IMR-90 (cell line): ENCODE results near the gene STK36. TPM values are rescaled to one million over a fixed set of nuclear protein-coding genes. Genes with fewer than 3 reads are reported as not detected.

ENCODE experiments used
- ATAC-seq: fragments of 200-7000 bp; cut with Tn5 transposase; 2 replicates; pipeline ENCODE4 v1.9.1; 2020; ENCODE audit warnings: low read depth, mild to moderate bottlenecking, moderate library complexity
- BruUV-seq: library from RNA; stranded (reverse); fragments of 400-500 nt; replicated peaks from 2 replicates; lab custom pipeline; 2021; lab: Mats Ljungman, UMichigan
- CTCF ChIA-PET: fragments of 300-600 bp; formaldehyde crosslinking; extraction: SDS; loops from one replicate; lab custom pipeline; 2021; ENCODE audit warnings: antibody characterized with exemption; lab: Yijun Ruan, JAX
- POLR2A ChIA-PET: fragments of 300-600 bp; sonication (Branson Sonifier 250); formaldehyde crosslinking; loops from one replicate; lab custom pipeline; 2022; ENCODE audit warnings: antibody characterized with exemption; ENCODE audit not compliant: unreplicated experiment; lab: Charles Lee
- DNase-seq: peaks from one replicate; pipeline ENCODE4 v3.0.0; 2013
- H2AFZ ChIP-seq: replicated peaks from 2 replicates; pipeline ENCODE3; 2013; ENCODE audit warnings: low read length, mild to moderate bottlenecking; ENCODE audit not compliant: poor library complexity
- H2AK5ac ChIP-seq: 2 replicates; pipeline ENCODE4 v1.6.1; 2013; ENCODE audit warnings: low read depth, low read length, inconsistent platforms
- H2AK9ac ChIP-seq: replicated peaks from 2 replicates; pipeline ENCODE3; 2013; ENCODE audit warnings: mild to moderate bottlenecking, low read depth, low read length, moderate library complexity; ENCODE audit not compliant: poor library complexity
- H2BK120ac ChIP-seq: 2 replicates; pipeline ENCODE4 v1.6.1; 2013; ENCODE audit warnings: low read depth, low read length, inconsistent platforms
- H2BK15ac ChIP-seq: 3 replicates; pipeline ENCODE4 v1.6.1; 2013; ENCODE audit warnings: low read depth, low read length, inconsistent platforms
- H2BK20ac ChIP-seq: 2 replicates; pipeline ENCODE4 v1.6.1; 2013; ENCODE audit warnings: low read depth, mild to moderate bottlenecking, inconsistent platforms, low read length, moderate library complexity
- H2BK5ac ChIP-seq: 2 replicates; pipeline ENCODE4 v1.6.1; 2013; ENCODE audit warnings: mild to moderate bottlenecking, low read depth, low read length, inconsistent platforms; ENCODE audit not compliant: poor library complexity, severe bottlenecking
- H3K14ac ChIP-seq: replicated peaks from 2 replicates; pipeline ENCODE4 v1.6.1; 2013; ENCODE audit warnings: low read depth, low read length, inconsistent platforms
- H3K18ac ChIP-seq: 2 replicates; pipeline ENCODE4 v1.6.1; 2013; ENCODE audit warnings: low read depth, low read length, control low read depth
- H3K23ac ChIP-seq: 2 replicates; pipeline ENCODE4 v1.6.1; 2013; ENCODE audit warnings: low read depth, low read length, inconsistent platforms
- H3K27ac ChIP-seq: 2 replicates; pipeline ENCODE4 v1.5.1; 2013; ENCODE audit warnings: mild to moderate bottlenecking, control low read depth, low read length; ENCODE audit not compliant: insufficient read depth
- H3K27me3 ChIP-seq: 2 replicates; pipeline ENCODE4 v1.6.1; 2013; ENCODE audit warnings: low read length; ENCODE audit not compliant: control insufficient read depth, insufficient read depth
- H3K36me3 ChIP-seq: 2 replicates; pipeline ENCODE4 v1.6.1; 2013; ENCODE audit warnings: low read length, mixed read lengths; ENCODE audit not compliant: control insufficient read depth, insufficient read depth
- H3K4ac ChIP-seq: 2 replicates; pipeline ENCODE4 v1.6.1; 2013; ENCODE audit warnings: low read depth, low read length, inconsistent platforms
- H3K4me1 ChIP-seq: 2 replicates; pipeline ENCODE4 v1.6.1; 2013; ENCODE audit warnings: low read length, mixed read lengths; ENCODE audit not compliant: control insufficient read depth, insufficient read depth
- H3K4me2 ChIP-seq: 2 replicates; pipeline ENCODE4 v1.6.1; 2013; ENCODE audit warnings: low read depth, mild to moderate bottlenecking, control low read depth, low read length, moderate library complexity
- H3K4me3 ChIP-seq: 2 replicates; pipeline ENCODE4 v1.5.1; 2013; ENCODE audit warnings: low read depth, mild to moderate bottlenecking, control low read depth, low read length, moderate library complexity; ENCODE audit not compliant: insufficient read depth
- H3K56ac ChIP-seq: 2 replicates; pipeline ENCODE4 v1.6.1; 2013; ENCODE audit warnings: low read length, inconsistent platforms; ENCODE audit not compliant: insufficient read depth; ENCODE audit errors: extremely low read depth
- H3K79me1 ChIP-seq, 2 experiments: 2 replicates each; pipeline ENCODE4 v1.6.1; 2013; ENCODE audit warnings: low read length in 2 of 2, inconsistent platforms in 1 of 2, low read depth in 1 of 2
- H3K9ac ChIP-seq: 2 replicates; pipeline ENCODE4 v1.6.1; 2013; ENCODE audit warnings: low read depth, low read length, control low read depth
- H3K9me1 ChIP-seq: 2 replicates; pipeline ENCODE4 v1.6.1; 2013; ENCODE audit warnings: low read length, inconsistent platforms; ENCODE audit not compliant: insufficient read depth
- H3K9me3 ChIP-seq: 2 replicates; pipeline ENCODE4 v1.6.1; 2013; ENCODE audit warnings: low read length; ENCODE audit not compliant: control insufficient read depth, insufficient read depth
- H4K20me1 ChIP-seq: 2 replicates; pipeline ENCODE4 v1.6.1; 2013; ENCODE audit warnings: low read length, inconsistent platforms; ENCODE audit not compliant: insufficient read depth
- H4K5ac ChIP-seq: 2 replicates; pipeline ENCODE4 v1.6.1; 2013; ENCODE audit warnings: mild to moderate bottlenecking, low read depth, low read length, control low read depth
- H4K8ac ChIP-seq, 2 experiments: 2 replicates each; pipeline ENCODE4 v1.6.1; 2013; ENCODE audit warnings: low read depth in 2 of 2, low read length in 2 of 2, control low read depth in 1 of 2, inconsistent platforms in 1 of 2
- H4K91ac ChIP-seq: 2 replicates; pipeline ENCODE4 v1.6.1; 2013; ENCODE audit warnings: low read depth, low read length, inconsistent platforms; ENCODE audit not compliant: insufficient read depth
- CEBPB ChIP-seq: IDR thresholded peaks from 2 replicates; pipeline ENCODE4 v1.6.1; 2012; ENCODE audit warnings: low read depth, low read length, improper control_type of control experiment
- CHD1 ChIP-seq: IDR thresholded peaks from 2 replicates; pipeline ENCODE4 v1.6.1; 2012; ENCODE audit warnings: low read depth, low read length, improper control_type of control experiment
- CTCF ChIP-seq: conservative IDR thresholded peaks from 2 replicates; pipeline ENCODE4 v1.5.1; 2012; ENCODE audit warnings: mild to moderate bottlenecking, low read depth, low read length, improper control_type of control experiment
- ELK1 ChIP-seq: fragments of 150-350 bp; IDR thresholded peaks from 2 replicates; pipeline ENCODE4 v1.6.1; 2016; ENCODE audit warnings: low read depth, mild to moderate bottlenecking, low read length, moderate library complexity, borderline replicate concordance
- FOS ChIP-seq: fragments of 150-350 bp; IDR thresholded peaks from 2 replicates; pipeline ENCODE4 v1.6.1; 2016; ENCODE audit warnings: low read depth, low read length
- MAZ ChIP-seq: IDR thresholded peaks from 2 replicates; pipeline ENCODE4 v1.6.1; 2012; ENCODE audit warnings: low read depth, mild to moderate bottlenecking, low read length, improper control_type of control experiment, moderate library complexity, borderline replicate concordance
- MXI1 ChIP-seq: IDR thresholded peaks from 2 replicates; pipeline ENCODE4 v1.6.1; 2012; ENCODE audit warnings: low read depth, mild to moderate bottlenecking, low read length, moderate library complexity, borderline replicate concordance
- POLR2A ChIP-seq: IDR thresholded peaks from 2 replicates; pipeline ENCODE4 v1.6.1; 2012; ENCODE audit warnings: mild to moderate bottlenecking, low read depth, low read length
- RCOR1 ChIP-seq: IDR thresholded peaks from 2 replicates; pipeline ENCODE4 v1.6.1; 2012; ENCODE audit warnings: mild to moderate bottlenecking, low read length, improper control_type of control experiment; ENCODE audit not compliant: insufficient replicate concordance
- RFX5 ChIP-seq: IDR thresholded peaks from 2 replicates; pipeline ENCODE4 v1.8.0; 2012; ENCODE audit warnings: low read depth, mild to moderate bottlenecking, low read length, moderate library complexity
- SMC3 ChIP-seq: fragments of 150-350 bp; IDR thresholded peaks from 2 replicates; pipeline ENCODE4 v1.6.1; 2016; ENCODE audit warnings: low read depth, mild to moderate bottlenecking, antibody characterized with exemption, low read length, moderate library complexity
- USF2 ChIP-seq: fragments of 150-350 bp; IDR thresholded peaks from 2 replicates; pipeline ENCODE4 v1.6.1; 2017; ENCODE audit warnings: mild to moderate bottlenecking, antibody characterized with exemption, low read length, low read depth
- WGBS, 2 experiments: methylation state at CpG; one replicate each; pipeline versions ENCODE4 v1.1.5 to v1.1.7; 2013; ENCODE audit warnings: missing lambda C conversion rate in 2 of 2; ENCODE audit not compliant: insufficient read length in 1 of 2; ENCODE audit errors: extremely low coverage in 2 of 2; 5-methylcytosine and 5-hydroxymethylcytosine counted together
- dilution Hi-C: fragments of 300-500 bp; cut with HindIII; formaldehyde crosslinking; loops from one replicate; pipeline ENCODE4 v1.14.3; 2018; ENCODE audit warnings: low sequenced_read_pairs; ENCODE audit not compliant: unreplicated experiment
- in situ Hi-C: fragments of 300-500 bp; cut with MboI; formaldehyde crosslinking; loops from 3 replicates; pipeline ENCODE4 v1.14.3; 2019; ENCODE audit warnings: low sequenced_read_pairs, inconsistent platforms, mixed read lengths
- intact Hi-C: fragments of 100-400 bp; cut with micrococcal nuclease; formaldehyde crosslinking; loops from 2 replicates; pipeline ENCODE4 v1.10.0; 2022
- polyA plus RNA-seq, 3 experiments: library from polyadenylated mRNA; depleted of rRNA; stranded (reverse); fragments of >200 nt; gene quantifications; 2 replicates each; pipeline ENCODE4 v1.2.3, GENCODE V29; 2012; ENCODE audit warnings: low replicate concordance in 1 of 3
- total RNA-seq: library from RNA; depleted of rRNA; stranded (reverse); fragments of >200 nt; gene quantifications from 2 replicates; pipeline ENCODE4 v1.2.3, GENCODE V29; 2012

Gene STK36
- total and polyA plus RNA-seq, 2 of the 4 experiments (the other 2 are of a cell fraction) = 17.6 to 44.5 TPM

- in situ Hi-C loops (no loop called here), dilution Hi-C loops (no loop called here), intact Hi-C loops (no loop called here)
- Histone ChIP-seq H2BK20ac (no peak overlapping the region), H3K9ac (no peak overlapping the region), H3K9me3 (no peaks in the 10 kb centered on the region), H3K27ac (no peak overlapping the region), H3K18ac (no peak overlapping the region), H2BK120ac (no peak overlapping the region), H3K27me3 (no peaks in the 10 kb centered on the region), H4K91ac (no peak overlapping the region), H3K14ac (no peak overlapping the region), H2AK9ac (no peak overlapping the region), H3K79me1 (no peaks in the 10 kb centered on the region), H3K4me1 (peaks cover 3% of the 10 kb centered on the region; the same call in 1 of the 2 replicates), H3K4me2 (no peak overlapping the region), H2AK5ac (no peak overlapping the region), H2BK5ac (no peak overlapping the region), H3K4me3 (no peak overlapping the region), H2BK15ac (no peak overlapping the region), H4K5ac (no peak overlapping the region), H2AFZ (no peak overlapping the region), H3K56ac (no peak overlapping the region), H3K36me3 (peaks cover 36% of the 10 kb centered on the region), H3K23ac (no peak overlapping the region), H4K8ac (no peak overlapping the region), H4K20me1 (no peaks in the 10 kb centered on the region), H3K9me1 (peaks cover 3% of the 10 kb centered on the region; the same call in 1 of the 2 replicates), H3K4ac (no peak overlapping the region)
- CTCF ChIA-PET = no interaction called here
- 98% methylated on average over 4 of the region's 8 CpGs; no CpG with 5 or more reads in 1 of the 2 experiments for WGBS, 2 experiments
- TF ChIP-seq CHD1 (no peak), MAZ (no peak), ELK1 (no peak), FOS (no peak), RFX5 (no peak), USF2 (no peak), CTCF (no peak), RCOR1 (no peak), CEBPB (no peak), POLR2A (no peak), MXI1 (no peak), SMC3 (no peak)
- POLR2A ChIA-PET = no interaction called here
- ATAC-seq = no peak
- BruUV-seq = no TSS peak
- no peak for DNase-seq
These were observed 27.0 kb downstream of the STK36 start for GRCh38 chr2:218698885-218699284.
